ENCODE measurements around the gene MAGEB16. TPM values are rescaled to one million over a fixed set of nuclear protein-coding genes. Genes with fewer than 3 reads are reported as not detected.

The MAGEB16 gene
- not detected in 2 replicates for total RNA-seq

GRCh38 chrX:35798042-35798441, at the start of gene MAGEB16:
MAGEB16 (plus strand) TSS chrX:35798342; CDS start chrX:35802197, 3,855 bp downstream.
- TF ChIP-seq CTCF (IDR thresholded peaks at IDR 0.05; ENCODE audit: insufficient read depth, low read depth, low read length), result no peak
- H3K4me3 ChIP-seq (ENCODE audit: low read depth, low read length), result no peak within 1 kb of the TSS
- no peak for DNase-seq (ENCODE audit: low read depth)

- no peak for TF ChIP-seq CTCF (IDR thresholded peaks at IDR 0.05; ENCODE audit: insufficient read depth, low read depth, low read length)
- H3K4me3 ChIP-seq (ENCODE audit: low read depth, low read length), result no peak overlapping the region
- DNase-seq (ENCODE audit: low read depth), result no peak
These were observed 24.1 kb upstream of the MAGEB16 start for GRCh38 chrX:35773958-35774564.

- no peak for TF ChIP-seq CTCF (IDR thresholded peaks at IDR 0.05; ENCODE audit: insufficient read depth, low read depth, low read length)
- DNase-seq (ENCODE audit: low read depth), result no peak
- no peak overlapping the region for H3K4me3 ChIP-seq (ENCODE audit: low read depth, low read length)
These were observed 13.1 kb upstream of the MAGEB16 start for GRCh38 chrX:35785075-35785474.

DNA sequence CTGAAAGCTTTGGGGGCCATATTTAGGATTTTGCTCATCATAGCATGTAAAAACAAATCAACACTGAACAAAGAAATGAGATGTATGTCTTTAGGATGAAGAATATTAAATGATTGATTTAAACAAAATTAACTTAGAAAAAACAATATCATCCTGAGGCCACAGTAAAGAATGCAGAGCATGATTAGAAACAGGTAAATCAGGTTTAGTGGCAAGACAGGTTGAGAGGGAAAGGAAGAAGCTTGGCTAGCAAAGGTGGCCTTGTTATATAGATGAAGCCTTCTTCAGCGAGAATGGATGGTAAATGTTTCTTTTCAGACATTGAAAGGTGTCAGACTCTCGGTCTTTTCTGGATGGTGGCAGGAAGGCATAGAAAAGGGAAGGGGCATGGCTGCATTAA, 11.9 kb upstream of the MAGEB16 start:
- TF ChIP-seq CTCF (IDR thresholded peaks at IDR 0.05; ENCODE audit: insufficient read depth, low read depth, low read length), result no peak
- no peak overlapping the region for H3K4me3 ChIP-seq (ENCODE audit: low read depth, low read length)
- DNase-seq (ENCODE audit: low read depth), result no peak

GRCh38 chrX:35787867-35788266, 10.3 kb upstream of the MAGEB16 start:
- H3K4me3 ChIP-seq (ENCODE audit: low read depth, low read length), result no peak overlapping the region
- no peak for TF ChIP-seq CTCF (IDR thresholded peaks at IDR 0.05; ENCODE audit: insufficient read depth, low read depth, low read length)
- DNase-seq (ENCODE audit: low read depth), result no peak

GRCh38 chrX:35800474-35800873, 2.3 kb downstream of the MAGEB16 start:
- TF ChIP-seq CTCF (IDR thresholded peaks at IDR 0.05; ENCODE audit: insufficient read depth, low read depth, low read length), result no peak
- no peak overlapping the region for H3K4me3 ChIP-seq (ENCODE audit: low read depth, low read length)
- no peak for DNase-seq (ENCODE audit: low read depth)

DNA sequence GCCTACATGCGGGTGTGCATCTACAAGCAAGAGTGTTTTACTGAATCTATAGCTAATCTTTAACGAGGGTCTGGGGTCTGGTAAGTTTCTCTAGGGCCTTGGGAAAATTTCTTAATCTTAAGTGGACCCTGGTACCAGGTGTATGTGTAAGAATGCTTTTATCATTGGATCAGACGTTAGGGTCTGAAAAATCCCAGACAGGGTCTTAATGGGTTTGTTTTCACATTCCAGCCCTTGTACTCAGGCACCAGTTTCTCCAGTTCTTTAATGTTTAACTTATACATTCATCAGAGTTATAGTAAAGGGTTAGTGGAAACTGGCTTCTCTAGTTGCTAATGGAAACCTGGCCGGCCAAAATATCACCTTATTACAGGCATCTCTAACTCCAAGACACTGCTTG, 11.6 kb downstream of the MAGEB16 start:
- H3K4me3 ChIP-seq (ENCODE audit: low read depth, low read length), result no peak overlapping the region
- no peak for DNase-seq (ENCODE audit: low read depth)
- no peak for TF ChIP-seq CTCF (IDR thresholded peaks at IDR 0.05; ENCODE audit: insufficient read depth, low read depth, low read length)

Measured in fibroblast of villous mesenchyme (primary cell).